Measurements from ENCODE around the gene CAMK2A. TPM values are rescaled to one million over a fixed set of nuclear protein-coding genes. Genes with fewer than 3 reads are reported as not detected.

CAMK2A gene
- total and polyA plus RNA-seq, 3 experiments from 2014 or later = not detected

DNA sequence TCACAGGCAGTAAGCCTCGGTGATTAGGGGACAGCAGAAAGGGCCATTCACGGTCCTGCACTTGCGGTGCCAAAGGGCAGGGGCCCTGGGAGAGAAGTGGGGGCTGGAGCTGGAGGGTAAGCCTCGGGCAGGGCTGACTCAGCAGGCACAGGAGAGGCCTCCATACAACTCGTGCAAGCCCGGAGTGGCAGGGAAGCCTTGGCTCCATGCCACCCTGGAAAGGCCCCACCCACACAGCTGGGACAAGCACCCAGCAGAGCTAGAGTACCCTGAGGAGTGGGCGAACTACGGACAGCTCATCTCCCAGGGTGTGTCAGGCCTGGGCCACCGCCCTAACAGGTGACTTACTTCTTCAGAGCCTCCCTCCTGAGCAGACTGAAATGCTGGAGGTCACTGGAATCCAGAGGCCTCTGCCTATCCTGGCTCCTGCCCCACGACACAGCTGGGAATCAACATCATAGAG, 5.6 kb upstream of the CAMK2A start:
- Mint-ChIP-seq H3K9me3 (no peaks in the 10 kb centered on the region), H3K4me1 (no peaks in the 10 kb centered on the region), H3K36me3 (no peaks in the 10 kb centered on the region), H3K27me3 (peaks cover 4 to 14% of the 10 kb centered on the region in 2 donors), H3K27ac (no peak overlapping the region), H3K4me3 (no peak overlapping the region)
- Histone ChIP-seq H3K27ac (ENCODE audit: low read depth, low read length) (no peak overlapping the region), H3K9me3 (ENCODE audit: low read length) (no peaks in the 10 kb centered on the region), H3K4me3 (ENCODE audit: low read length) (no peak overlapping the region), H3K4me1 (ENCODE audit: insufficient read depth, low read length) (no peaks in the 10 kb centered on the region), H3K36me3 (ENCODE audit: insufficient read depth, low read length) (no peaks in the 10 kb centered on the region), H3K27me3 (ENCODE audit: insufficient read depth, low read length, poor library complexity, severe bottlenecking) (no peaks in the 10 kb centered on the region)
- POLR2A ChIA-PET = no interaction called here
- CTCF ChIA-PET = no interaction called here
- no peak for DNase-seq

DNA sequence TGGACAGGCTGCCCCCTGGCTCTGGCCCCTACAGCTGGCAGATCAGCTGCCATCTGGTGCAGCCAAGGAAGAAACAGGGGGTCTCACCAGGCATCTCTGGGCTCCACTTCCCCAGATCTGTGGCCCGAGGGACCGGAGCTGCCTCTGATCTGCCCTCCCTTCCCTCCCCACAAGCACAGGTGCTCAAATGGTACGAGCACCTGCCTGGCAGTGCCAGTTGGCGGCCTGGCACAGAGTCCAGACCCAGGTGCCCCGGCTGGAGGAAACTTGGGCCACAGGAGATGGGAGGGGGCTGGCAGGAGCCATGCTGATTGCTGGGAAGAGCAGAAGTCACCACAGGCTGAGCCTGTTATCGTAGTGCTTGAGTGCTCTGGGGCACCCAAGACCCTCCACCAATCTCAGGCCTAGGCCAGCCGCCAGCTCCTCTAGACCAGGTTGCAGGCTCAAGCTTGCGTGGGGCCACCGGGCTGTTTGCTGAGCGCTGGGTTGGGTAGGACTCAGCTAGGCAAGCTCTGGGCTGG, 5.0 kb upstream of the CAMK2A start:
- DNase-seq = no peak

DNA sequence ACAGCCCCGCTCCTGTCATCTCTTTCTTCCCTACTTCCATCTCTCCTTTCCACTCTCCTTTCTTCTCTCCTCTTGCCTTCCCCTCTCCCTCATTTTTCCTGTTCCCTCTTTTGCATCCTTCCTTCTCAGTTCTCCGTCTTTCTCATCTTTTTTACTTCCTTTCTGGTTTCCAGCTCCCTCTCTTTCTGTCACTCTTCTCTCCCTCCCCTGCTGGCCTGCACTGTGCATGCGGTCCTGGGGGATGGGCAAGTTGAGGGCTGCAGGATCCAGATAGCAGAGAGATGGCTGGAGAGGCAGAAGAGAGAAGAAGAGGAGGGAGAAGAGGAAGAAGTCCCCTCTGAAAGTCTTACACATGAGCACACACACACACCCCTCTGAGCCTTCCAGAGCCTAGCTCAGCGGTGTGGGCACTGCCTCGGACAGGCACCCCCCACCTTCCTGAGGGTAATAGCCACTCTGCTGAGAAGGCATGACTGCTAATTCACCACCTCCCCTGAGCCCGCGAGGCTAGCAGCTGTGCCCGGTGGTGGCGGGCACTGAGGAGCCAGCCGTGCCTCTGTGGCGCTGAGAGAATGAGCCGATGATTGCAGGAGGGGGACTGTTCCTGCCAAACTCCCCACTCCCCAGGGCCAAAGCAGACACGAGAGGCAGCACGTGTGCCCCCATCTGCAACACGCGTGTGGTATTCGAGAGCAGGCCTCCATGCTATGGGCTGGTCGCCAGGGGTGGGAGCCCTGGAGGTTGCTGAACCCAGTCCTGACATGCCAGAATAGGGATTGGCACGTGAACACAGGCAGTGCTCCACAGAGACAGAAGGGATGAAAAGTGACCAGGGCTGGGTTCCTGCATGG, 3.7 kb upstream of the CAMK2A start:
- CTCF ChIA-PET = no interaction called here
- H3K27me3 Mint-ChIP-seq = peaks cover 3 to 10% of the 10 kb centered on the region in 2 donors
- H3K9me3 Mint-ChIP-seq = no peaks in the 10 kb centered on the region
- Histone ChIP-seq H3K4me1 (ENCODE audit: insufficient read depth, low read length) (no peaks in the 10 kb centered on the region), H3K36me3 (ENCODE audit: insufficient read depth, low read length) (no peaks in the 10 kb centered on the region), H3K27ac (ENCODE audit: low read depth, low read length) (no peak overlapping the region), H3K27me3 (ENCODE audit: insufficient read depth, low read length, poor library complexity, severe bottlenecking) (no peaks in the 10 kb centered on the region), H3K9me3 (ENCODE audit: low read length) (no peaks in the 10 kb centered on the region), H3K4me3 (ENCODE audit: low read length) (no peak overlapping the region)
- H3K36me3 Mint-ChIP-seq = no peaks in the 10 kb centered on the region
- POLR2A ChIA-PET = no interaction called here
- no peak for DNase-seq
- H3K4me3 Mint-ChIP-seq = no peak overlapping the region
- H3K4me1 Mint-ChIP-seq = no peaks in the 10 kb centered on the region
- peak overlapping the region in 1 of 8 donors; percentile 39 for H3K27ac Mint-ChIP-seq

More for the DNA sequence above, 5.0 kb upstream of the CAMK2A start:
- H3K36me3 ChIP-seq (ENCODE audit: insufficient read depth, low read length) = no peaks in the 10 kb centered on the region
- Mint-ChIP-seq H3K4me1 (no peaks in the 10 kb centered on the region), H3K27me3 (peaks cover 3 to 10% of the 10 kb centered on the region in 2 donors), H3K4me3 (no peak overlapping the region), H3K27ac (no peak overlapping the region), H3K36me3 (no peaks in the 10 kb centered on the region), H3K9me3 (no peaks in the 10 kb centered on the region)
- H3K27me3 ChIP-seq (ENCODE audit: insufficient read depth, low read length, poor library complexity, severe bottlenecking) = no peaks in the 10 kb centered on the region
- CTCF ChIA-PET = no interaction called here
- H3K9me3 ChIP-seq (ENCODE audit: low read length) = no peaks in the 10 kb centered on the region
- POLR2A ChIA-PET = no interaction called here
- H3K27ac ChIP-seq (ENCODE audit: low read depth, low read length) = no peak overlapping the region
- H3K4me3 ChIP-seq (ENCODE audit: low read length) = no peak overlapping the region
- H3K4me1 ChIP-seq (ENCODE audit: insufficient read depth, low read length) = no peaks in the 10 kb centered on the region

DNA sequence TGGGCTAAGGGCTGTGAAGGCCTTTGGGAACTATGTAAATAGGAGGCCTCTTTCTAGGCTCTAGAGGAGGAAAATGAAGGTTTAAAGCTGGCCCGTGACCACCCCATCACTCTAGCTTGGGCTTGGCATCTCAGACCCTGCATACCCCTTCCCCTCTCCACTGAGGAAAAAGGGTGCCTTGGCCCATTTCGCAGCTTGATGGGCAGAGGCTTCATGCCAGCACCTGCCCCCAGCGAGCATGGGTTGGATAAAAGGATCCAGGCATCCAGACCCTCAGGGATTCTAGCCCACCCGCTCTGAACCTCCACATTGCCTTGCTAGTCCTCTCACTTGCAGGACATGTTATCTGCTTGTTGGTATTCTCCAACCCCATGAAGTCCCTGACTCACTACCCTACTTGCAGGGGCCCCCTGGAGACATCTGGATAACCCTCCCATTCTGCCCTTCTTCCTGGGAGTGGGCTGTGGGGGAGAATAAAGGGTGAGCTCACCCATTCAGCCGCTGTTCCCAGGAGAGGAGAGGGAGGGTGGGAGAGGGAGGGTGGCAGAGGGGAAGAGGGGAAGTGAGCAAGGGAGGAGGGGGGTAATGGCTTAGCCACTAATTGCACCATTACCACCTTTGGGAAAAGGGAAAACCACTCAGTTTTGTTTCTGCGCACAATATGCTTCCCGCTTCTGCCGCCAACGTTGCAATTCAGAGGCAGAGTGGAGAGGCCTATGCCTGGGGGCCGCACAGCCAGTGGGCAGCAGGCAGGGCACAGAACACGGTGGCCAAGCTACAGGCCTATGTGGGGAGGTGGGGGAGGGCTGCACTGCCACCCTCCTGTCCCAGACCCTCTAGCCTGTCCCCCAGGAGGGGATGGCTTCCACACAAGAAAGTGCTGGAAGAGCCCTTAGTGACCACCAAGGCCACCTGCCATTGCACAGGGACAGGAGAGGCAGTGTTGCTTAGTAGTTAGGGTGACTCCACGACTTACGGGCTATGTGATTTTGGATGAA, 2.1 kb upstream of the CAMK2A start:
- no peak overlapping the region for H3K27ac ChIP-seq (ENCODE audit: low read depth, low read length)
- Mint-ChIP-seq H3K27ac (no peak overlapping the region), H3K9me3 (no peaks in the 10 kb centered on the region), H3K27me3 (peaks cover 7 to 10% of the 10 kb centered on the region in 2 donors), H3K4me3 (no peak overlapping the region), H3K4me1 (no peaks in the 10 kb centered on the region), H3K36me3 (no peaks in the 10 kb centered on the region)
- CTCF ChIA-PET = interaction anchor here (1.0 kb wide), 1 partner anchor 8 kb away, joined by 3 read pairs; no protein-coding TSS in a partner anchor
- no peaks in the 10 kb centered on the region for H3K27me3 ChIP-seq (ENCODE audit: insufficient read depth, low read length, poor library complexity, severe bottlenecking)
- DNase-seq = no peak
- POLR2A ChIA-PET = no interaction called here
- H3K4me3 ChIP-seq (ENCODE audit: low read length) = no peak overlapping the region
- H3K36me3 ChIP-seq (ENCODE audit: insufficient read depth, low read length) = no peaks in the 10 kb centered on the region
- H3K4me1 ChIP-seq (ENCODE audit: insufficient read depth, low read length) = no peaks in the 10 kb centered on the region
- no peaks in the 10 kb centered on the region for H3K9me3 ChIP-seq (ENCODE audit: low read length)

DNA sequence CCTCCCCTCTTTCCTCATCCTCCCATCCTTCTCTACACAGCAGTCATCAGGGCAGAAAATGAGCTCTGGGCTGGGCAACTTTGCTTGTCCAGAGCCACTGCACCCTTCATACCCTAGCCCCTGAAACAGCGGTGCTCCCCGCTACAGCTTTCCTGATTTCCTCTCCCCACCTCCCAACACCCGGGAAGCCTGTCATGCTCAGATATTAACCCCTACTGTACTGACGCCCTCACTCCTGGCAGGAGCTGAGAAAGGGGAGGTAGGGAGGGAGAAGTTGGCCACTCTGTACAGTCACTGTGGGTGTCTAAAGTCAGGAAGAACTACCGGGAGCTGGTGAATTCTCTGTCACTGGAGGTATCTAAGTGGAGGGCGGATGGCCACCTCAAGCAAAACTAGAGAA, 782 bp downstream of the CAMK2A start:
- H3K36me3 Mint-ChIP-seq = no peaks in the 10 kb centered on the region
- no peaks in the 10 kb centered on the region for H3K4me1 ChIP-seq (ENCODE audit: insufficient read depth, low read length)
- no peaks in the 10 kb centered on the region for H3K9me3 Mint-ChIP-seq
- peaks cover 7 to 10% of the 10 kb centered on the region in 2 donors for H3K27me3 Mint-ChIP-seq
- no peaks in the 10 kb centered on the region for H3K9me3 ChIP-seq (ENCODE audit: low read length)
- H3K4me3 Mint-ChIP-seq = no peak overlapping the region
- H3K4me3 ChIP-seq (ENCODE audit: low read length) = no peak overlapping the region
- peak overlapping the region in 1 of 8 donors; percentile 43 for H3K27ac Mint-ChIP-seq
- H3K27ac ChIP-seq (ENCODE audit: low read depth, low read length) = no peak overlapping the region
- ChIA-PET POLR2A (no interaction called here), CTCF (no interaction called here)
- H3K36me3 ChIP-seq (ENCODE audit: insufficient read depth, low read length) = no peaks in the 10 kb centered on the region
- H3K27me3 ChIP-seq (ENCODE audit: insufficient read depth, low read length, poor library complexity, severe bottlenecking) = no peaks in the 10 kb centered on the region
- DNase-seq = no peak
- no peaks in the 10 kb centered on the region for H3K4me1 Mint-ChIP-seq

DNA sequence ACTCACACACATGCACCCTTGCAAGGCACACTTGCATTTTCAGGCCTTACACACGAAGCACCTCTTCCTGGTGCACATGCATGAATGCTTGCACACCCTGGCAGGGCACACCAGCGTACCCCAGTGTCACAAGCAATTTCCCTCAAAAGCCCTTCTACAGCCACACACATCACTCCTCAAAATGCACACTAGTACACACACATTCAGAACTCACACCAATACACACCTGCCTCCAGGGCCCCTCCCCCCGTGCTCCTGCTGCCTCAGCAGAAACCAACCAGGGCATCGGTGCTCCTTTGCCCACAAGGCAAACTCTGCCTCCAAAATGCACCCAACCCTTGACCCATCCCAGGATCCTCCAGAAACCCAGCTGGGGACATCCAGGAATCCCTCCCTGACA, 1.2 kb downstream of the CAMK2A start:
- Mint-ChIP-seq H3K4me3 (no peak overlapping the region), H3K27me3 (peaks cover 4 to 10% of the 10 kb centered on the region in 2 donors), H3K4me1 (no peaks in the 10 kb centered on the region), H3K27ac (peak overlapping the region in 1 of 8 donors; percentile 43), H3K36me3 (no peaks in the 10 kb centered on the region), H3K9me3 (no peaks in the 10 kb centered on the region)
- no peak for DNase-seq
- no peaks in the 10 kb centered on the region for H3K9me3 ChIP-seq (ENCODE audit: low read length)
- H3K4me3 ChIP-seq (ENCODE audit: low read length) = no peak overlapping the region
- ChIA-PET CTCF (no interaction called here), POLR2A (no interaction called here)
- H3K4me1 ChIP-seq (ENCODE audit: insufficient read depth, low read length) = no peaks in the 10 kb centered on the region
- H3K27ac ChIP-seq (ENCODE audit: low read depth, low read length) = no peak overlapping the region
- no peaks in the 10 kb centered on the region for H3K36me3 ChIP-seq (ENCODE audit: insufficient read depth, low read length)
- H3K27me3 ChIP-seq (ENCODE audit: insufficient read depth, low read length, poor library complexity, severe bottlenecking) = no peaks in the 10 kb centered on the region

DNA sequence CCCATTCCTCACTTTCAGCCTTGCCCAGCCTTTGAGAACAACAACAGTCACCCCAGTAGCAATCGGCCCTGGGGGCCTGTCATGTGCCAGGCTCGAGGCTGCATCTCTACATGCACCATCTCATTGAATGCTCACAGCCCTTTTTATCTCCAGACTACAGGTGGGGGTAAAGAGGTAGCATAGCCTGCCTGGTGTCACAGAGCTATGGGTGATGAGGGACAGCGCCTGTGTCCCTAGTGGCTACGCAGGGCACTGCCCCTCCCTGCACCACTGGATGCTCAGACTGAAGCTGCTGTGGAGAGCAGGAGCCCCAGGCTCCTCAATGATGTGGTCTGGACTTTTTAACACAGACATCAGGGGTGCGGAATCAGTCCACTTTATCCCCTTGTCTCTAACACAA, 2.8 kb downstream of the CAMK2A start:
- Mint-ChIP-seq H3K9me3 (no peaks in the 10 kb centered on the region), H3K4me3 (no peak overlapping the region), H3K36me3 (no peaks in the 10 kb centered on the region), H3K27ac (peak overlapping the region in 1 of 8 donors; percentile 27), H3K27me3 (peaks cover 3 to 10% of the 10 kb centered on the region in 2 donors), H3K4me1 (no peaks in the 10 kb centered on the region)
- no peak for DNase-seq
- no peaks in the 10 kb centered on the region for H3K4me1 ChIP-seq (ENCODE audit: insufficient read depth, low read length)
- ChIA-PET CTCF (no interaction called here), POLR2A (no interaction called here)
- no peaks in the 10 kb centered on the region for H3K9me3 ChIP-seq (ENCODE audit: low read length)
- no peaks in the 10 kb centered on the region for H3K27me3 ChIP-seq (ENCODE audit: insufficient read depth, low read length, poor library complexity, severe bottlenecking)
- no peaks in the 10 kb centered on the region for H3K36me3 ChIP-seq (ENCODE audit: insufficient read depth, low read length)
- no peak overlapping the region for H3K27ac ChIP-seq (ENCODE audit: low read depth, low read length)
- H3K4me3 ChIP-seq (ENCODE audit: low read length) = no peak overlapping the region

DNA sequence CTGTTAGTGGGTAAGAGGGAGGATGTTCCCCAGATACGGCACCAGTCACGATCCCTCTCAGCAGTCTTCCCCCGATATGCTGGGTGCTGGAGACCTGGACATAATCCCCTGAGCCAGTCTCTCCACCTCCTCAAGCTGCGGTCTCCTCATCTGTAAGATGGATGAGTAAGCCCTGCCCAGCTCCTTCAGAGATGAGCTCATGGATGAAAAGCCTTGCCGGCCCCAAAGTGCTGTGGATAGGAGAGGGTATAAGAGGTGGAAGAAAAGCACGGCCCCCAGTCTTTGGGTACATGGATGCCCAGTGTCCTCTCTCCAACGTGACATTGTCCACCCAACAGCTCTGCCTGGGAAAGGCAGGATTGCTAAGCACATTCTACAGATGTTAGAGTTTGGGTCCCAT, 4.5 kb downstream of the CAMK2A start:
- ChIA-PET POLR2A (no interaction called here), CTCF (no interaction called here)
- no peaks in the 10 kb centered on the region for H3K36me3 ChIP-seq (ENCODE audit: insufficient read depth, low read length)
- no peaks in the 10 kb centered on the region for H3K4me1 ChIP-seq (ENCODE audit: insufficient read depth, low read length)
- Mint-ChIP-seq H3K9me3 (no peaks in the 10 kb centered on the region), H3K36me3 (no peaks in the 10 kb centered on the region), H3K4me1 (no peaks in the 10 kb centered on the region), H3K27me3 (peaks cover 7 to 18% of the 10 kb centered on the region in 2 donors), H3K27ac (no peak overlapping the region), H3K4me3 (no peak overlapping the region)
- H3K27me3 ChIP-seq (ENCODE audit: insufficient read depth, low read length, poor library complexity, severe bottlenecking) = no peaks in the 10 kb centered on the region
- DNase-seq = peak in 1 of 5 donors; percentile 8
- H3K4me3 ChIP-seq (ENCODE audit: low read length) = no peak overlapping the region
- no peaks in the 10 kb centered on the region for H3K9me3 ChIP-seq (ENCODE audit: low read length)
- no peak overlapping the region for H3K27ac ChIP-seq (ENCODE audit: low read depth, low read length)

Measured in CD8-positive, alpha-beta memory T cell (primary cell).